IPS DF 19.7 (cell line): ENCODE data around the gene LCN10.
"Not testable (repeated sequence)": the region's sequence is repeated elsewhere in the genome, so short reads cannot be mapped to it uniquely, and the experiment has no call there.

Source experiments
- DNase-seq: peaks from one replicate; pipeline ENCODE4 v3.0.0-alpha.2; 2013; ENCODE audit warnings: low read depth, low spot score

LCN10 gene

DNA sequence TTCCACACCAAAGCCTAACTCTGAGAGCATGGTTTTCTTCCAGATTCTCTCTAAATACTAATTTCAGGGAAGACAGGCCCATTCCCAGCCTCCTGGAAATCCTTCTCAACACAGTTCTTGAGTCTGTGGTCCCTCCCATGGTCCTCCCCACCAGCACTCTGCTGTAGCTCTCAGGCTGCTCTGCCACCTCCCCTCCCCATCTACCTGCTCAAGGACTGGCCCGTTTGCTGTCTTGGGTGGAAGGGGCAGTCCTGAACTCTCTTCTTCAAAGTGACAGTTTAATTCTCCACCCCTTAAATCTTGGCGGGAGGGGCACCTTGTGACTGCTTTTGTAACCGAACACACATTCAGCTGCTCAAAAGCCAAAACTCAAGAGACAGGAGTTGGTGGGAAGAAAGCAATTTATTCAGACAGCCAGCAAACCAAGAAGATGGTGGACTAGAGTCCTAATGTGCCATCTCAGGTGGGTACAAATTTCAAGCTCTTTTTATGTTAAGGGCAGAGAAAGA lies 29.2 kb upstream of the LCN10 start:
- no peak for DNase-seq

DNA sequence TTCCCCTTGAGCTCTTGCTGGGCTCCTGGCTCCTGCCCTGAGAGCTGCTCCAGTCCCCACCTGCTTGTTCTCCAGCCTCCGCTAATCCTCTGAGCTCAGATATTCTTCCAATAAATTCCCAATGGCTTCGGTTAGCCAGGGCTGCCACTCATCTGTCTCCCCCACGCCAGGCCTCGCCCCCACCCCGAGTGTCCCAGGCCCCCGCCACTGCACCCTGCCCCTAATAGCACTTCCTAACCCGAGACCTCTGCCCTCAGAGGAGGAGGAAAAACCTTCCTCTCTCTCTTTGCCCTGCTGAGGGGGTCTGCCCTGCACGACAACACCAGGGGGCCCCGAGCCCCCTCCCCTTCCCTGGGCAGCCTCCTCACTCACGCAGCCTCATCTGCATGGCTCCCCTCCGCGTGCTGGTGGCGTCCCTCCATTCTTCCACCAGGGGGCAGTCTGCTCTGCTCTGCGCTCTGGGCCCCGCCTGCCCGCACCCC lies 27.0 kb upstream of the LCN10 start:
- no peak for DNase-seq

DNA sequence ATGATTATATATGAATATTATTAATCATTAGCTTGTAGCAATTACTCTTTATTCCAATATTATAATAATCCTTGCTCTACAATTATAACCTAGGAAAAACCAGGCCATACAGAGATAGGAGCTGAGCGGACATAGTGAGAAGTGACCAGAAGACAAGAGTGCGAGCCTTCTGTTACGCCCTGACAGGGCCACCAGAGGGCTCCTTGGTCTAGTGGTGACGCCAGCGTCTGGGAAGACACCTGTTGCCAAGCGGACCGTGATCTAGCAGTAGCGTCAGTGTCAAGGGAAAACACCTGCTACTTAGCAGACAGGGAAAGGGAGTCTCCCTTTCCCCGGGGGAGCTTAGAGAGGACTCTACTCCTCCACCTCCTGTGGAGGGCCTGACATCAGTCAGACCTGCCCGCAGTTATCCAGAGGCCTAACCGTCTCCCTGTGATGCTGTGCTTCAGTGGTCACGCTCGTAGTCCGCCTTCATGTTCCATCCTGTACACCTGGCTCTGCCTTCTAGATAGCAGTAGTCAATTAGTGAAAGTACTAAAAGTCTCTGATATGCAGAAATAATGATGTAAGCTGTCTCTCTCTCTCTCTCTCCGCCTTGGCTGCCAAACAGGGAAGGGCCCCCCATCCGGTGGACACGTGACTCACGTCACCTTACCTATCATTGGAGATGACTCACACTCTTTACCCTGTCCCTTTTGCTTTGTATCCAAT lies 23.8 kb upstream of the LCN10 start:
- not testable (repeated sequence) for DNase-seq

DNA sequence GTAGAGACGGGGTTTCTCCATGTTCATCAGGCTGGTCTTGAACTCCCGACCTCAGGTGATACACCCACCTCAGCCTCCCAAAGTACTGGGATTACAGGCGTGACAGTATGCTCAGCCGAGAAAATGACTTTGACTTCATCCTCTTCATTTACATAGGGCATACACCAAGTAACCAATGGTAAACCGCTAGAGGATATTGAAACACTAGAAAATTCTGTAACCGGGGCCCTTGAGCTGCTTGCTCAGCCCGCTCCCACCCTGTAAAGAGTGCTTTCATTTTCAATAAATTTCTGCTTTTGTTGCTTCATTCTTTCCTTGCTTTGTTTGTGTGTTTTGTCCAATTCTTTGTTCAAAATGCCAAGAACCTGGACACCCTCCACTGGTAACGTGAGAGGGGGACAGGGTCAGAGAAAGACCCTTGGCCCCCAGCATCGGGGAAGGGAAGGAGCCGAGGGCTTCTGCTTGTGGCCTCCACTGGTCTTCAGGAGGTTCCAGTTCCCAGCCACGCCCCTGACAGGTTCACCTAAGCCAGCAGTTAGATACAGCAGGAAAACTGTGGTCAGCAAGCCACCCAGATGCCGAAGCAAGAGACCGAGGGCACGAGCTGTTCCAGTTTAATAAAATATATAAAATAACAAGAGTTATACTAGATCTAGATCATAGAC lies 23.1 kb upstream of the LCN10 start:
- not testable (repeated sequence) for DNase-seq

DNA sequence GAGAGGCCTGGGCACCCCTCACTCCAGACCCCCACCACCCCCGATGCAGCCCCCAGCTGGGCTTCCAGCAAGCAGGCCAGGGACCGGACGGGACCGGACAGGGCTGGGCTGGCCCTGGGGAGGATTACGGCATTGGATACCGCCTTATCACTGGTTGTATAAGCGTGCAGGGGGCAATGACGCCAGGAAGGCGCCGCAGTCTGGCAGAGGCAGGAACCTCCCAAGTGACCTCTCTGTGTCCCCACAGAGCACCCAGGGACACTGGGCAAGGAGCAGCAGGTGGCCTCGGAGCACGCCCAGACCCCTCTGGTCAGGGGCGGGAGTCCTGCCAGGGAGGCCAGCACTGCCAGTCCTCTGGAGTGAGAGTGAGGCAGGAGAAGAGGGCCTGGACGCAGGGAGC lies 22.3 kb upstream of the LCN10 start:
- DNase-seq = no peak

DNA sequence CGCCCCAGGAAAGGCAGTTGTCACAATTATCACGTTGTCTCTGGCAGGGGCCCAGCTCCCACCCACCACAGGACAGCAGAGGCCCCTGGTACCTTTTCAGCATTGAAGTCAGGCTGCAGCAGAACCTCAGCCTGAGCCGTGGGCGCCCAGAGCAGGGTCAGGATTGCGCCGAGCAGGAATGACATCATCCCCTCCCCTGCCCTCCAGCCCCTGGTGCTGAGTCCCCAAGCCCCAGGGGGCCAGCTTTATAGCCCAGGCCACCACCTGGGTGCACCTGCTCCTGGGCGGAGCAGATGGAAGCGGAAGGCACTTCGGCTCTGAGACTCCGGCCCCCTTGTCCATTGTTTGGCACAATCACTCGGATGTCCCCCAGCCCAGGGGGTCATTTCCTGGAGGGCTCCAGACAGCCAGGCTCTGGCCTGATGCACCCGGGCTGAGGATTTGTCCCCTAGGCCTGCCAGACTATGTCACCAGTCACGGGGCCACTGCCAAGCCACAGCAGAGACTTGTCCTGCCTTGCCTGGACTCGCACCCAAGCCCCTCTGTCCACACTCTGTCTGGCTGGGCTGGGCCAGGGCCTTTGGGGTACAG lies 21.7 kb upstream of the LCN10 start, which contains the start of gene LCN15:
Gene LCN15 (minus strand): TSS at position 218 of the 591 bp plus-strand sequence. CDS start 30 bp downstream, at position 188.
- no peak for DNase-seq

DNA sequence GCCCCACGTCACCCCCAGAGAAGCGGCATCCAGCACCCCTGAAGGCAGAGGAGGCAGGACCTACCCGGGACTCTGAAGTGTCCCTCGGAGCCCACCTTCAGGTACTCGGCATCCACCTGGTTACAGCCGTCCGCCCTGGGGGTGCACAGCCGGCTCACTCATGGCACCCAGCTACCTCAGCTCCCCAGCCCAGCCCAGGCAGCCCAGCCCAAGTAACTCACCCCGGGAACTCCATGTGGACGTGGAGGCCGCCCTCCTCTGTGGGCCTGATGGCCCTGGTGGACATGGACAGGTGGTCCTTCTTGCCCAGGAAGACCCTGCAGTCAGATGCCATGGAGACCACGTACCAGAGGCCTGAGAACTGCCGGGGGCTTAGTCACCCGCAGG lies 20.9 kb upstream of the LCN10 start:
- DNase-seq = no peak

DNA sequence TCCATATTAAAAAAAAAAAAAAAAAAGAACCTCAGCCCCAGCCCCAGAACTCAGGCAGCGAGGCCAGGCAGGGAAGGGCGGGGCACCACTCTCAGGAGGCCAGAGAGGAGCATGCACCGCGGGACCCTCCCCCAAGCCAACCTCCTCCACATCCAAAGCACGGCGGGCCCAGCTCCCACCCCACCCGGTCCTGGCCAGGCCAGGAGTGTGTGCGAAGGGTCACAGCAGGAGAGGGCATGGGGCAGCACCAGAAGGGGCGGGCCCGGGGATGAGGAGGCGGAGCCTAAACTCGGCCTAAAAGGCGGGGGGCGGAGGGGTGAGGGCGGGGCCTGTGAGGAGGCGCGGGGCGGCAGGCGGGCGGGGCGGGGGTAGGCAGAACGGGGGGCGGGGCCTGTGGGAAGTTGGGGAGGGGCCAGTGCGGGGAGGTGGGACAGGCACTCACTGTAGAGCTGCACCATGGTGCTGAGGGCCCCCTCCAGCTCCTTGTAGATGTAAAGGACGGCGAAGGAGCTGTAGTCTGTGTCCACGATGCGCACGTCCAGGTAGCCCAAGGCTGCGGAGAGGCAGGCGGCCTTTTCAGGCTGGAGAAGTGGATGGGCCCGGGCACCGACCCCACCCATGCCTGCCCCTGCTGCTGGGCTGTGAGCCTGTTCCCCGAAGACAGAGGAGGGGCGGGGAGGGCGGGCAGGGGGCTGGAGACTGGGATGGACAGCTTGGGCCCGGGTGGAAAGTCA lies 20.3 kb upstream of the LCN10 start:
- no peak for DNase-seq

DNA sequence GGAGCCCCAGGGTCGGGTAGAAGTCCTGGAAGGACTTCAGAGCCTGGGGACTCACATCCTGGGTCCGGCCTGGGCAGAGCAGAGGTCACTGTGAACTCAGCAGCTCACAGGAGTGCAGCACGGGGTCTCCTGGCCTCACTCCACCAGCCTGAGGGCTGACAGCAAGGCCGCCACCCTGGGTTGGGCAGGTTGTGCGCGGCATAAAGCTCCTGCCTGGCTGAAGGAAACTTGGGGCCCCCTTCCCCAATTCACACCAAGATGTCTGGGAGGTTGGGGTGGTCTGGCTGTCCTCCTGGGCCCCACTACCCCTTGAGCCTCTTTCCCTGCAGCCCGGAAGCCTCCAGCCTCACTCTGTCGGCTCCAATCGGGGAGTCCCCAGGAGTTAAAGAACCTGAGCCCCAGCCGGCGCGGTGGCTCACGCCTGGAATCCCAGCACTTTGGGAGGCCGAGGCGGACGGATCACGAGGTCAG lies 19.5 kb upstream of the LCN10 start:
- no peak for DNase-seq

DNA sequence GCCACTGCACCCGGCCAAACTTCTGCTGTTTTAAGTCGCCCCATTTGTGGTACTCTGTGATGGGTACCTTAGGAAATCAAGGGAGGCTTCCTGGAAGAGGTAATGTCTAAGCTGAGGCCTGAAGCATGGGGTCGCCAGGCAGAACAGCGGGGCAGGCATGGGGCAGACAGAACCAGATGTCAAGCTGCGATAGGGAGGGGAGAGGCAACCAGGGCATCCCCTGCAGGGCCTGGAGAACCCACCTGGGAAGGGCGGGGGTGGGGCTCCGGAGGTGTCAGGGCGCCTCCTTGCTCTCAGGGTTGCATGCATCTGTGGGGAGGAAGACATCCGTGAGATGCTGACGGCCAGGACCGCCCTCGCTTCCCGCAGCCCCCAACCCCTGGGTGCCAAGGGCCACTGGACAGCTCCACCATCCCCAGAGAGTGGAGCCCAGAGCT lies 18.8 kb upstream of the LCN10 start:
- no peak for DNase-seq

DNA sequence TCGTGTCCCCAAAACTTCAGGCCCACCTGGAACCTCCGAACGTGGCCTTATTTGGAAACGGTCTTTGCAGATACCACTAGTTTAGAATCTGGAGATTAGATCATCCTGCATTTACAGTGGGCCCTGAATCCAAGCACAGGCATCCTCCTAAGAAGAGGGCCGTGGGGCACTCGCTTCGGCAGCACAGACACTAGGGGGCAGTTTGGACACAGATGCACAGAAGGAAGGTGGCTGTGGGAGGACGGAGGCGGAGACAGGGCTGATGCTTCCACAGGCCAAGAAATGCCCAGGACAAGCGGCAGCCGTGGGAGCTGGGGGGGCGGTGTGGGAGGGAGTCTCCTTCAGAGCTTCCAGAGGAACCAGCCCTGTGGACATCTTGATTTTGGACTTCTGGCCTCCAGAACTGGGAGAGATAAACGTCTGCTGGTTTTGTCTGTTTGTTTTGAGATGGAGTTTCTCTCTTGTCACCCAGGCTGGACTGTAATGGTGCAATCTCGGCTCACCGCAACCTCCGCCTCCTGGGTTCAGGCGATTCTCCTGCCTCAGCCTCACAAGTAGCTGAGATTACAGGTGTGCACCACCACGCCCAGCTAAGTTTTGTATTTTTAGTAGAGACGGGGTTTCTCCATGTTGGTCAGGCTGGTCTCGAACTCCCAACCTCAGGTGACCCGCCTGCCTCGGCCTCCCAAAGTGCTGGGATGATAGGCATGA lies 18.2 kb upstream of the LCN10 start:
- DNase-seq = not testable (repeated sequence)

DNA sequence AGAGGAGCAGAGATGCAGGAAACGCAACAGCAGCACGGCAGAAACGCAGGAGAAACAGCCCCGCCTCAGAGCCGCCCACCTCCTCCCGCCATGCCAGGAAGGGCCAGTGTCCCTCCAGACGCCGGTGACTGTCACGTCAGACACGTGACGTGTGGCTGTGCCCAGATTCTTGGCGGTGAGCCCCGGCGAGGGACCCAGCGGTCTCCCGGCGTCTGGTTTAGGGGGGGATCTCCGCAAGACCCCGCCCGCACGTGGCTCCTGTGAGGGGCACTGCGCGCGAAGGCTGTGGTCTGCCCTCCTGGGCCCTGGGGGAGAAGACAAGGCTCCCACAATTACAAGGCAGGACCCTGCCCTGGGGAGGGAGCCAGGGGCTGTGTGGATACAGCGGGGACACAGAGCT lies 17.7 kb upstream of the LCN10 start:
- DNase-seq = no peak

DNA sequence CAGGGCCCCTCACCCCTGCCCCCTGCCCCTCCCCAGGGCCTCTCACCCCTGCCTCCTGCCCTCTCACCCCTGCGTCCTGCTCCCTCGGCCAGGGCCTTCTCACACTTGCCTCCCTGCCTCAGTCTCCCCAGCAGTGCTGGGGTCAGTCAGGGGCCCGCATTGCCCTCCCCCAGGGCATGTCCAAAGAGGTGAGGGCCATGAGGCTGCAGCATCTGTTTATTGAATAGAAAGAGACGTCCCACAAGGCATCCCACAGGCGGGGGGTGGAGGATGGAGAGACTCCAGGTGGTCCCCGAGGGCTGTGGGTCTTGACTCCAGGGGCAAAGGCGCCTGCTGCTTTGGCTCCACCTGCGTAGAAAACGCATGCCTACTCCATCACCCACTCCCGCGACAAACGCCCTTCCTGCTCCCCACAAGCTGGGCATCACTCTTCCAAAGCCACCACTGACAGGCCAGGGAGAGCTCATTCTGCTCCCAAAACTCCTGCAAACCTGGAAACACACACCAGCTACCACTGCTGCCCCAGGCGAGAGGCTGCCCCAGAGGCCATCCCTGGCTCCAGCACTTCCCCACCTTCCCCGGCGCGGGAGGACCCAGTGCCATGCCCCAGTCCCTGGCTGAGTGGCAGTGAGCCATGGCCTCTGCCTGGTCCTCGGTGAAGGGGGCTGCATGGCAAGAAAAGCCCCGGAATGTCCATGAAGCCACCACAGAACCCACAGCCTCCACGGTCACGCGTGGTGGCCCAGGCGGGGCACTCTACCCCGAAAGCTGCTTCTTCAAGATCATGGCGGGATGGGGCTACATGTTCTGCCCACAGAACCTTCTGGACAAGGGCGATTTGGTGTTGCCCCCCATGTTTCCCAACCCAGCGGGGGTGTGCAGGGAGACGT lies 16.9 kb upstream of the LCN10 start:
- no peak for DNase-seq

DNA sequence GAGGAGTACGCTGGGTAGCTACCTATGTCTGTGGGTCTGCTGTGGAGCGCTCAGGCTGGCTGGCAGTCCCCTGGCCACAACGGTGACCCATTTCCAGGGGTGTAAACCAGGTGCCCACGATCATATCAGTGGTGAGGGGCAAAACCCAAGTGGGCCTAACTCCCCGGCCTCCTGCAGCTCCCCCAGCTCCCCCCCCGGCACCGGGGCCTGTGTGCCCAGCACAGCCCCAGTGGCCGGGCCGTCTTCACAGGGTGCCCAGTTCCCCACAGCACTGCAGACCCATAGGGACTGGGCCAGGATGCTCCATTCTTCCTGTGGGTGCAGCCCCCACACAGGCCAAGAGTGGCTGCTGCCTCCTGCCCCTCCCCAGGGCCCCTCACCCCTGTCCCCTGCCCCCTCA lies 16.3 kb upstream of the LCN10 start:
- DNase-seq = no peak

DNA sequence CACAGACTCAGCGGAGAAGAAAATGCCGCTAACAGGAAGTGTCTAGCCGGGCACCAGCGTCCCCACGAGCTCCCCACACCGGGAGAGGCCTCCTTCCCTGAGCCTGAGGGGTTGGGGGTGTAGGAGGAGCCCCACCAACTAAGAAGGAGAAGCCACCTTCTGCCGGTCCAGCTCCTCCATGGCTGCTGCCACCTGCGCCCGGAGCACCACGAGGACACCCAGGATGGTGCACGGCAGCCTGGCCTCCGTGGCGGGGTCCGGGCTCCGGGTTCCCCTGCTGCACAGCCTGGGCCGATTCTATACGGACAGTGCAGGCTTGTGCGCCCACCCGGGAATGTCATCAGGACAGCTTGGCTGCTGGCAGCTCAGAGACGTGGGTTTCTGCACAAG lies 15.0 kb upstream of the LCN10 start:
- DNase-seq = no peak

DNA sequence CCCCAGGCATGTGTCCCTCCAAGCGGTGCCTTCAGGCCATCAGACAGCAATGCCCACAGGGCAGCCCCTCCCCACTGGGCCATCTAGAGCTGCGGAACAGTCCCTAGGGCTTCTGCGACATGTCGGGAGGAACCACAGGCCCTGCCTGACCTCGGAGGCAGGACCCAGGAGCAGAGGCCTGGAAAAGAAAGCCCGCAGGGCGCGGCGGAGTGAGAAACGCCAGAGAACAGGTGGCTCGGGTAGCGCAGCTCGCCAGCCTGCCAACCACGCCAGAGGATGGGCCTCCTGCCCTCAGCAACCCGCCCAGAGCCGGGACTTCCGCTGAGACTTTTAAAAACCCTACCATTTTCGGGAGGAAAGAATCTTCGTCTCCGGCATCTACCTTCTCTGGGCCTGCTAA lies 14.6 kb upstream of the LCN10 start:
- no peak for DNase-seq

DNA sequence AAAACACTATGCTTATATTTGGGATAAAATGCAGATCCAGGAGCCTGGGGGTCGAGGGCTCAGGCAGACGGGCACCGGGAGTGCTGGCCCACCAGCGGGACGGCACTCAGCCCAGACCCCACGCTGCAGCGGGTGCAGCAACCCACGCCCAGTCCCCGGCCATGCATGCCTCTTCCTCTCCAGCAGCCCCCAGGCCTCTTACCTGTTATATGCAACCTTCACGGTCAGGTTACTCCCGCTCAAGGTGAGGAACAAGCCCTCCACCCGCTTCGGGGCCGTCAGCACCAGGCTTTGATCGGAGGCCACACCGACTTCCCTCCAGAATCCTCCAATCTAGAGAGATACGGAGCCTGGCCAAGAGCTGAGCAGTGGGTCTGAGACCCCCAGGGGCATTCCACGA lies 14.1 kb upstream of the LCN10 start:
- no peak for DNase-seq

DNA sequence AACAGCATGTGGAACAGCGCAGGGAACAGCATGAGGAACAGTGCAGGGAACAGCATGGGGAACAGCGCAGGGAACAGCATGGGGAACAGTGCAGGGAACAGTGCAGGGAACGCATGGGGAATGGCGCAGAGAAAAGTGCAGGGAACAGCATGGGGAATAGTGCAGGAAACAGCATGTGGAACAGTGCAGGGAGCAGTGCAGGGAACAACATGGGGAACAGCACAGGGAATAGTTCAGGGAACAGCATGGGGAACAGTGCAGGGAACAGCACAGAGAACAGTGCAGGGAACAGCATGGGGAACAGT lies 13.3 kb upstream of the LCN10 start:
- no peak for DNase-seq

DNA sequence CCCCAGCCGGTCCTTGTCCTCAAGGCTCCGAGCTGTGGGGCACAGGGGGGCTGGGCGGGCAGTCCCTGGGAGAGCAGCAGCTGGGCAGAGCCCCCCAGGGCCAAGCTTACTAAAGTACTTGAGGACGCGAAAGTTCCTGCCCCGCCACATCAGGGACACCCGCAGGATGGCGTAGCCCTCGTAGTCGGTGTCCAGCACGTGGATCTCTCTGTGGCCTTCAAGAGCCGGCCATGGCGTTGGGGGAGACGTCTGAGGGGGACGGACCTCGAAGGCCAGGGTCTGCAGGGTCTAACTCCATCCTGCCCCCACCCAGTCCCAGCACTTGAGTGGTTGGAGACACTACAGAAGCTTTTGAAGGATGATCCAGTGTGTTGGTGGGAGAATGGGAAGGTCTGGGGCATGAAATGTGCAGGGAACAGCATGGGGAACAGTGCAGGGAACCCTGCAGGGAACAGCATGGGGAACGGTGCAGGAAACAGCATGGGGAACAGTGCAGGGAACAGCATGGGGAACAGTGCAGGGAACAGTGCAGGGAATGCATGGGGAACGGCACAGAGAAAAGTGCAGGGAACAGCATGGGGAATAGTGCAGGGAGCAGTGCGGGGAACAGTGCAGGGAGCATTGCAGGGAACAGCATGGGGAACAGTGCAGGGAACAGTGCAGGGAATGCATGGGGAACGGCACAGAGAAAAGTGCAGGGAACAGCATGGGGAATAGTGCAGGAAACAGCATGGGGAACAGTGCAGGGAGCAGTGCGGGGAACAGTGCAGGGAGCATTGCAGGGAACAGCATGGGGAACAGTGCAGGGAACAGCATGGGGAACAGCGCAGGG lies 12.8 kb upstream of the LCN10 start:
- not testable (repeated sequence) for DNase-seq
